Measurements from ENCODE around the gene FXYD4. TPM values are rescaled to one million over a fixed set of nuclear protein-coding genes. Genes with fewer than 3 reads are reported as not detected.

The FXYD4 gene
- polyA plus RNA-seq, 1 experiment, result not detected

GRCh38 chr10:43375401-43376020 is 4.1 kb downstream of the FXYD4 start:
- DNase-seq (ENCODE audit: low read depth, low spot score), result no peak
- Histone ChIP-seq H3K4me3 (ENCODE audit: low read depth, low read length) (no peak overlapping the region), H3K27me3 (ENCODE audit: control insufficient read depth, insufficient read depth, low read length) (no peaks in the 10 kb centered on the region), H3K27ac (ENCODE audit: low read depth, low read length) (no peak overlapping the region), H3K9me3 (ENCODE audit: control insufficient read depth, insufficient read depth, low read length) (no peaks in the 10 kb centered on the region)
- ChIA-PET POLR2A (no interaction called here), CTCF (interaction anchor here (0.7 kb wide), 1 partner anchor 21 kb away, joined by 4 read pairs; no protein-coding TSS in a partner anchor)
- no peak for TF ChIP-seq CTCF (IDR thresholded peaks at IDR 0.05; ENCODE audit: low read depth, low read length)

GRCh38 chr10:43376046-43376635 is 4.7 kb downstream of the FXYD4 start:
- Histone ChIP-seq H3K9me3 (ENCODE audit: control insufficient read depth, insufficient read depth, low read length) (no peaks in the 10 kb centered on the region), H3K27ac (ENCODE audit: low read depth, low read length) (no peak overlapping the region), H3K4me3 (ENCODE audit: low read depth, low read length) (no peak overlapping the region), H3K27me3 (ENCODE audit: control insufficient read depth, insufficient read depth, low read length) (no peaks in the 10 kb centered on the region)
- TF ChIP-seq CTCF (IDR thresholded peaks at IDR 0.05; ENCODE audit: low read depth, low read length), result no peak
- CTCF ChIA-PET, result no interaction called here
- no peak for DNase-seq (ENCODE audit: low read depth, low spot score)
- POLR2A ChIA-PET, result no interaction called here

- Histone ChIP-seq H3K4me3 (ENCODE audit: low read depth, low read length) (no peak overlapping the region), H3K27me3 (ENCODE audit: control insufficient read depth, insufficient read depth, low read length) (no peaks in the 10 kb centered on the region), H3K27ac (ENCODE audit: low read depth, low read length) (no peak overlapping the region), H3K9me3 (ENCODE audit: control insufficient read depth, insufficient read depth, low read length) (no peaks in the 10 kb centered on the region)
- POLR2A ChIA-PET, result no interaction called here
- CTCF ChIA-PET, result no interaction called here
- TF ChIP-seq CTCF (IDR thresholded peaks at IDR 0.05; ENCODE audit: low read depth, low read length), result no peak
- DNase-seq (ENCODE audit: low read depth, low spot score), result no peak
Observed at GRCh38 chr10:43376828-43377423, 5.5 kb downstream of the FXYD4 start.

- H3K27ac ChIP-seq (ENCODE audit: low read depth, low read length), result no peak overlapping the region
- POLR2A ChIA-PET, result no interaction called here
- H3K9me3 ChIP-seq (ENCODE audit: control insufficient read depth, insufficient read depth, low read length), result no peaks in the 10 kb centered on the region
- CTCF ChIA-PET, result no interaction called here
- no peak for DNase-seq (ENCODE audit: low read depth, low spot score)
- H3K4me3 ChIP-seq (ENCODE audit: low read depth, low read length), result no peak overlapping the region
- no peaks in the 10 kb centered on the region for H3K27me3 ChIP-seq (ENCODE audit: control insufficient read depth, insufficient read depth, low read length)
- TF ChIP-seq CTCF (IDR thresholded peaks at IDR 0.05; ENCODE audit: low read depth, low read length), result 0 out of 2 replicates have a peak, but pooled peaks have one; percentile 2
Observed at GRCh38 chr10:43377424-43377883, 6.0 kb downstream of the FXYD4 start.

Data from AG04450 (cell line).